ENCODE data around the gene GGACT. TPM values are rescaled to one million over a fixed set of nuclear protein-coding genes. Genes with fewer than 3 reads are reported as not detected.
"Not testable (repeated sequence)": the region's sequence is repeated elsewhere in the genome, so short reads cannot be mapped to it uniquely, and the experiment has no call there.

The GGACT gene
- 1 to 10 TPM; 4.7 to 9.9 TPM for total RNA-seq

DNA sequence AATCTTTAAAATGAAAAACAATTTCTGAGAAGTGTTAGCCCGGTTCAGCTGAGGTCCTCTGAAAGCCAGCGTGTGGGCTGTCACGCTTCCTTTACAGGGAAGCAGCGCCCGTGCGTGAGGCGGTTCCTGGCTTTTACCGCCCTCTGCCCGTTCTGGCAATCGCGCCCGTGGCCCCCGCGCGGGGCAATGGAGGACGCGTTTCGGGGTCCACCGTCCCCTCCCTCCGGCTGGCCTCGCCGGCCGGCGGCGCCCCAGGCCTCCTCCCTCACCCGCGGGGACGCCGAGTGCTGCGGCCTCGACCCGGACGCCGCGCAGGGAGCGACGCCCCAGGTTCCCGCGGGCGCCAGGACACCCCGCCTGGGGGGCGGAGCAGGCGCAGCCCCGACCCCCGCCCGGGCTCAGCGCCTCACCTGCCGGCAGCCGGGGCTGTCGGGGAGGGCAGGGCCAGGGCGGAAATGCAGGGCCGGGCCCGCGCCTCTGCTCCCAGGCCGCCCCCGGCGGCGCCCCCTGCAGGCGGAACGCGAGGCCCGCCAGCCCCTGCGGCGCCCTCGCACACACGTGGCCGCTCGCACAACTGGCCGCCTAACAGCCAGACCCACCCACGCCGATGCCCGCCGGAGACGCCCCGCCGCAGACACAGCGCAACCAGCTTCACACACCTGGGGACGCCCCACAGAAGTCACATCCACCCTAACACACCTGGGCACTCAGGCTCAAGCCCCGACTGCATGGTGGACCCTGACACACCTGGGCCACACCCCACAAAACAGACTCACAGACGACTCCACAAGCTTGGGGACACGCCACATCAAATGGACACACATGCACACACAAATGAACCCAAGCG lies at the start of gene GGACT:
Gene GGACT (minus strand): TSS at position 459 of the 847 bp plus-strand sequence. CDS start 56,198 bp downstream, outside the sequence.
- Mint-ChIP-seq H3K36me3 (ENCODE audit: low read depth) (peaks cover 17% of the 10 kb centered on the region), H3K4me3 (peak within 1 kb of the TSS; percentile 76), H3K27ac (peak within 1 kb of the TSS; percentile 96), H3K27me3 (no peaks in the 10 kb centered on the region), H3K9me3 (peaks cover 4% of the 10 kb centered on the region), H3K4me1 (peaks cover 66% of the 10 kb centered on the region)
- peak; percentile 79 for DNase-seq
- POLR2A ChIA-PET: interaction anchor here (0.6 to 0.7 kb wide), 2 partner anchors 10 to 60 kb away, joined by 3 read pairs; no protein-coding TSS in a partner anchor
- CTCF ChIA-PET: interaction anchor here (0.6 to 2.7 kb wide), 13 partner anchors 8 to 1464 kb away, joined by 3 to 11 read pairs (median 4); partner anchors contain the start of gene TMTC4

DNA sequence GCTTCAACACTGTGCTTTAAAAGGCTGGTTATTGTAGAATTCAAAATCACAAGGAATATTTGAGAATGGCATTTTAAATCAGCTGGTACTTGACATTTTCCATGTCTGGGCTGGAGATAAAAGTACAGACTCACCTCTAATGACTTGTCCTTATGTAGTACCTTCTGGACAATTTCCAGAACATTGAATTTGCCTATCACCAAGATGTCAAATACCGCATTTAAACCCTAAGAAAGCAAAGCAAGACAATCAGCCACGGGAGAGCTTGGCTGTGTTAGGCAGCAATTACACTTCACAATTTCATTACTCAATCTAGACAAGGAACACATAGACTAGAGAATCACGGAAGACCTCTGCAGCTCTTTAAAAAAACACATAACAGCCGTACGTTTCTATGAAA lies 49.2 kb upstream of the GGACT start:
- no peak for DNase-seq
- POLR2A ChIA-PET: no interaction called here
- Mint-ChIP-seq H3K27me3 (no peaks in the 10 kb centered on the region), H3K4me3 (no peak overlapping the region), H3K27ac (no peak overlapping the region), H3K9me3 (no peaks in the 10 kb centered on the region), H3K4me1 (no peaks in the 10 kb centered on the region), H3K36me3 (ENCODE audit: low read depth) (peaks cover 58% of the 10 kb centered on the region)
- CTCF ChIA-PET: no interaction called here

DNA sequence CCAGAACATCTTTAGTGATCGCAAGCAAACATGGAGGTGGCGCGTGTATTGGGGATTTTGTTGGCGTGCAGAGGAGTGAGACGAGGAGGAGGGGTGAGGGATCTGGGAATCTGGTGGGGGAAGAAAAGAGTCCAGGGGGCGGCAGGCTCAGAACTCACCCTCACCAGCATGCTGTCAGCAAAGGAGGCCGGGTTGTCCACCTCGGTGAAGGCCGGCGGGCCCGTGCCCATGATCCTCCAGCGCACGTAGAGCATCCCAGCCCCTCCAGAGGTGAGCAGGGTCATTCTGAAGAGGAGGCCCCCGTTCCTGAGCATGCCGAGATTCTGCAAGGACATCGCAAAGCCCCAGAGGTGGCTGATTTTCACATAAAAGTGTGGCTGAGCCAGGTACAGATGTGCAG lies 48.8 kb upstream of the GGACT start:
- no peaks in the 10 kb centered on the region for H3K9me3 Mint-ChIP-seq
- H3K36me3 Mint-ChIP-seq (ENCODE audit: low read depth): peaks cover 58% of the 10 kb centered on the region
- no peaks in the 10 kb centered on the region for H3K27me3 Mint-ChIP-seq
- no peak overlapping the region for H3K27ac Mint-ChIP-seq
- no peaks in the 10 kb centered on the region for H3K4me1 Mint-ChIP-seq
- CTCF ChIA-PET: no interaction called here
- POLR2A ChIA-PET: no interaction called here
- H3K4me3 Mint-ChIP-seq: no peak overlapping the region
- DNase-seq: no peak

DNA sequence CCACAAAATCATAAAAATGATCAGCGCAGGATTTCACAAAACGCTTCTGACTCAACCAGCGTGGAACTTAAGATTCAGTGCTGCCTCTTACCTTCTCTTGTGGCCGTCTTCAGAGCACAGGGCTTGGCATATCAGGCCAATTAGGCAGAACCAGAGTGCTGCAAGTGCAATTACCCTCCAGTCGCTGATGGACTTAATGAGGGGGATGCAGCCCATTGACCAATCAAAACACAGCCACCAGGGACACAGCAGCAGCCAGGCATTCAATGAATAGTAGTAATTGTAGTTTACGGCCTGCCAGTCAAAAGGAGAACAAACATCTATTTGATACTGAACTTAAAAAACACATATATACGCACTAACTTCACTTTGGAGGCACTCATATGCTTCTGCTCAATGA lies 47.9 kb upstream of the GGACT start:
- no peak overlapping the region for H3K27ac Mint-ChIP-seq
- no peaks in the 10 kb centered on the region for H3K9me3 Mint-ChIP-seq
- ChIA-PET POLR2A (no interaction called here), CTCF (no interaction called here)
- no peak overlapping the region for H3K4me3 Mint-ChIP-seq
- DNase-seq: no peak
- peaks cover 56% of the 10 kb centered on the region for H3K36me3 Mint-ChIP-seq (ENCODE audit: low read depth)
- no peaks in the 10 kb centered on the region for H3K4me1 Mint-ChIP-seq
- no peaks in the 10 kb centered on the region for H3K27me3 Mint-ChIP-seq

DNA sequence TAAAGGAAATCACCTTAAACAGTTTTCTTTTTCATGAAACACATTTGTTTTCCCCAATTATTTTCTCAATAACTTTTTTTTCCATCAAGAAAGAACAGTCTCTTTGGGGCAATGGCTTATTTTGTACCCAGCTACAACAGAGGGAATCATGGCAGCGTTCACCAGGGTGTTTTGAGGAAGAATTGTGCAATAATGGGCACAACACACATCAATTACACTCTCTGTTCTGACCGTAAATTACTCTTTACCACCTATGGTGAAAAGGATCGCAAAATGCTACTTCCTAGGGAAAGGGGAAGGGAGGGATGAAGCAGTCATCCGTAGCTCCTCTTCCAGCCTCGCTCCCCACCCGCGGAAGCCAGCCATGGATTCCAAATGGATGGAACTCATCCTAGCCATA lies 47.4 kb upstream of the GGACT start:
- ChIA-PET CTCF (no interaction called here), POLR2A (no interaction called here)
- Mint-ChIP-seq H3K4me1 (no peaks in the 10 kb centered on the region), H3K36me3 (ENCODE audit: low read depth) (peaks cover 53% of the 10 kb centered on the region), H3K9me3 (no peaks in the 10 kb centered on the region), H3K27ac (no peak overlapping the region), H3K27me3 (no peaks in the 10 kb centered on the region), H3K4me3 (no peak overlapping the region)
- no peak for DNase-seq

DNA sequence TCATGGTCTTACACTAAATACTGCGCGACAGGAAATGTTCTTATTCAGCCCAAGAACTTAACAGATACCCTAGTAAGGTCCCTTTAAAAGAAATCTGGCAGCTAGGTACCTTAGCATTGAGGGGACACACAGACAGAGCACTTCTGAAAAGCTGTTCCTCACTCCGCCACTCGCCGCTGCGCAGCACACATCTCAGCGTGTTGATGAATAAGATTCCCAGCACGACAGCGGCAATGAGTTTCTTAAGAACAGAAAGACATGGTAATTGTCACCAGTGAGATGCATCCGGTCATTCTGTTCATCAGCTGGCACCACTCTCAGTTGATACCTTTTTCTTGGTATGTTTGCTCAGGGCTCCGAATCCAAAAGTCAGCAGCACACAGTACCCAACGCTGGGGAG lies 46.1 kb upstream of the GGACT start:
- Mint-ChIP-seq H3K4me1 (peaks cover under 1% of the 10 kb centered on the region), H3K27me3 (no peaks in the 10 kb centered on the region), H3K36me3 (ENCODE audit: low read depth) (peaks cover 55% of the 10 kb centered on the region), H3K4me3 (no peak overlapping the region), H3K9me3 (no peaks in the 10 kb centered on the region), H3K27ac (no peak overlapping the region)
- no peak for DNase-seq
- ChIA-PET CTCF (no interaction called here), POLR2A (no interaction called here)

DNA sequence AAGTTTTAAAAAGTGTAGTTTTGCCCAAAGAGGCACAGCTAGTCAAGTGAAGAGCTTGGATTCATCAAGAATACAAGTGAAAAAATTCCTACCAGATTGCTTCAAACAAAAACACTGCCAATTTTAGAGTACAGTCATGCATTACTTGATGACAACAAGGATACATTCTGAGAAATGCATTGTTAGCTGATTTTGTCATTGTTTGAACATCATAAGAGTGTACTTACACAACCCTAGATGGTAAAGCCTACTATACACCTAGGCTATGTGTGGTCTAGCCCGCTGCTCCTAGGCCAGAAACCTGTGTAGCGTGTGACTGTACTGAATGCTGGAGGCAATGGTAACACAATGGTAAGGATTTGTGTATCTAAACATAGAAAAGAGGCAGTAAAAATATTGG lies 44.9 kb upstream of the GGACT start:
- no peak overlapping the region for H3K27ac Mint-ChIP-seq
- H3K36me3 Mint-ChIP-seq (ENCODE audit: low read depth): peaks cover 59% of the 10 kb centered on the region
- ChIA-PET POLR2A (no interaction called here), CTCF (interaction anchor here (1.5 kb wide), 1 partner anchor 10 kb away, joined by 4 read pairs; no protein-coding TSS in a partner anchor)
- H3K9me3 Mint-ChIP-seq: no peaks in the 10 kb centered on the region
- no peak overlapping the region for H3K4me3 Mint-ChIP-seq
- H3K4me1 Mint-ChIP-seq: peaks cover 2% of the 10 kb centered on the region
- no peaks in the 10 kb centered on the region for H3K27me3 Mint-ChIP-seq
- DNase-seq: no peak

DNA sequence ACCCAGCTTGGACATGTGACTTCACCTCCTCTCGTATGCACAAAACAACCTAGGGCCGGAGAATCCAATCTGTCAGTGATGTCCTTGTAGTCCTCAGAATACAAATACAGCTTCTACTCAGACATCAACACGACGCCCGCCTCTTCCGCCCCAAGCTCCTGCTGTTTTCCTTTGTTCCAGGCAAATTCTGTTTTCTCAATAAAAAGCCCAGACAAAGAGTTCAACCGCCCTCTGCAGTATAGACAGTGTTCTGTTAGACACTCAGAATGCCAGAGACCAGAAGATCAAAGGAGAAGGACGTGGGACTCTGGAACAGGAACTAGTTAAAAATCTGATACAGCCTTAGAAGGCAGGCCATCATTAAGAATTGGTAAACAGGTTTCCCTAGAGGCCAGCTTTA lies 42.0 kb upstream of the GGACT start:
- POLR2A ChIA-PET: no interaction called here
- no peak overlapping the region for H3K4me3 Mint-ChIP-seq
- H3K27me3 Mint-ChIP-seq: no peaks in the 10 kb centered on the region
- no peaks in the 10 kb centered on the region for H3K9me3 Mint-ChIP-seq
- H3K27ac Mint-ChIP-seq: no peak overlapping the region
- peaks cover 62% of the 10 kb centered on the region for H3K36me3 Mint-ChIP-seq (ENCODE audit: low read depth)
- DNase-seq: no peak
- peaks cover 4% of the 10 kb centered on the region for H3K4me1 Mint-ChIP-seq
- CTCF ChIA-PET: interaction anchor here (0.7 to 1.3 kb wide), 2 partner anchors 20 to 44 kb away, joined by 3 read pairs; partner anchors contain the start of gene TMTC4

DNA sequence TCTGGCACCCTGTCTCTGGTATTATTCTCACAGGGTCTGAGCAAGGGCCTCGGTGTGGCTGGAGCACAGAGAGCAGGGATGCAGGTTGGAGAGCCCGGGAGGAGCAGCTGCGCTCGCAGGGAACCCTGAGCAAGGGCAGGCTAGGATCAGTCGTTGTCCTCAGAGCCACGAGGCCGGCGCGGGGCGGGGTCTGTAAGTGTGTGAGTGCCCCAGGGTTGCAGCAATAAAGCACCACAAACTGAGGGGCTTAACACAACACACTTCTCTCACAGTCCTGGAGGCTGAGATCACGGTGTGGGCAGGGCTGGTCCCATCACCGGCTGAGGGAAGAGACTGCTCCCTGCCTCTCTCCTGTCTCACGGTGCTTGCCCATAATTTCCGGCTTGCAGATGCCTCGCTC lies 38.5 kb upstream of the GGACT start:
- H3K4me3 Mint-ChIP-seq: no peak overlapping the region
- H3K27me3 Mint-ChIP-seq: no peaks in the 10 kb centered on the region
- DNase-seq: no peak
- CTCF ChIA-PET: no interaction called here
- H3K9me3 Mint-ChIP-seq: peaks cover 4% of the 10 kb centered on the region
- no peak overlapping the region for H3K27ac Mint-ChIP-seq
- POLR2A ChIA-PET: no interaction called here
- H3K36me3 Mint-ChIP-seq (ENCODE audit: low read depth): peaks cover 72% of the 10 kb centered on the region
- H3K4me1 Mint-ChIP-seq: peaks cover 4% of the 10 kb centered on the region

DNA sequence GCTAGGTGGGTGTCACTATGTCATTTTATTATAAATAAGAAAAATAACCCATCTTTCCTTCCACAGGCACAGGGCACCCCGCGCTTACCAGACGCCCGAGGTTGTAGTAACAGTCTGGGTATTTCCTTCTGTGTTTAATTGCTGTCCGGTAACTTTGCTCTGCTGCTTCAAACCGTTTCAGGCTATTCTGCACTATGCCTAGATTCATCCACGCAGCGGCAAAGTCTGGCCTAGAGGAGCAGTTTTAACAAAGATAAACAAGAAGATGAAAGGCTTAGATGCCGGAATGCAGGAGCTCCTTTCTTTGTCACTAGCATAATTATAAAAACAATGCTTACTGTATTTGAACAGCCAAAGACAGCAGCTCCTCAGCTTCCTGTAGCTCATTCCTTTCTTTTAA lies 36.9 kb upstream of the GGACT start:
- CTCF ChIA-PET: interaction anchor here (0.9 to 1.4 kb wide), 3 partner anchors 14 to 53 kb away, joined by 3 to 4 read pairs (median 3); no protein-coding TSS in a partner anchor
- POLR2A ChIA-PET: no interaction called here
- Mint-ChIP-seq H3K4me1 (peaks cover 7% of the 10 kb centered on the region), H3K36me3 (ENCODE audit: low read depth) (peaks cover 78% of the 10 kb centered on the region), H3K9me3 (peaks cover 7% of the 10 kb centered on the region), H3K27ac (no peak overlapping the region), H3K4me3 (no peak overlapping the region), H3K27me3 (no peaks in the 10 kb centered on the region)
- DNase-seq: no peak

DNA sequence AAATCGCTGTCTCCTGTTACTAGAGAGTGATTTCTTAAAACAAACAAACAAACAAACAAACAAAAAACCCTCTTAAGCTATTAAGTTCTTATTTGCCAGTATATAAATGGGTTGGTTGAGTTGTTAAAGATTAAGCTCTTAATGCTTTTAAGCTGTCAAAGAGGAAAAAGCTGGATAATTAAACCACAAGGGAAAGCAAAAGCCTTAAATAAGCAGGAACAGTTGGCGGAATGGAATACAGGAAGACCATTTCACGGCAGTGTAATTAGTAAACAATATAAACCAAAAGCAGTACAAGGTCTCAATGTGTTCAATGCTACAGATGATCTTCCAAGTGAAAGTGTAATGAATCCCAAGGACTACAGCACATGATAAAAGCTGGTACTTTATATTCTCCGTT lies 32.2 kb upstream of the GGACT start:
- Mint-ChIP-seq H3K27ac (no peak overlapping the region), H3K36me3 (ENCODE audit: low read depth) (peaks cover 57% of the 10 kb centered on the region), H3K9me3 (peaks cover 10% of the 10 kb centered on the region), H3K4me3 (no peak overlapping the region), H3K4me1 (peaks cover 10% of the 10 kb centered on the region), H3K27me3 (no peaks in the 10 kb centered on the region)
- no peak for DNase-seq
- ChIA-PET CTCF (interaction anchor here (0.5 kb wide), 1 partner anchor 1722 kb away, joined by 3 read pairs; no protein-coding TSS in a partner anchor), POLR2A (no interaction called here)

DNA sequence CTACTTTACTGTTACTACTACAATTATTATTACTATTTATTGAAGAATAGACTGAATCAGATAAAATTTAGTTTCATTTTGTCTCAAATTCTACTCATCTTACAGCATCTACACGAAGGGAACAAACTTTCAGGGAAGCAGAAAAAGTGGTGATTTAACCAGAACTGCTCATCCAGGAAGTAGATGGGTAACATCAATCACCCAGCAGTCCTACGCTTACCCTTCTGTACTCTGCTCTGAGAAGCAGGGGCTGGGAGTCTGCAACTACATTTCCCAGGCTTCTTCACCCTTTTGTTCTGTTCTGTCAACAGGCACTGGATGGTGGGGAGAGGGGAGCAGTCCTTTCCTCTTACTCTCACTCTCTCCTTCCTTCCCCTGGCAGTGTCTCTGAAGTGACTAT lies 31.4 kb upstream of the GGACT start:
- no peak overlapping the region for H3K27ac Mint-ChIP-seq
- H3K4me1 Mint-ChIP-seq: peaks cover 10% of the 10 kb centered on the region
- H3K4me3 Mint-ChIP-seq: no peak overlapping the region
- H3K9me3 Mint-ChIP-seq: peaks cover 10% of the 10 kb centered on the region
- no peaks in the 10 kb centered on the region for H3K27me3 Mint-ChIP-seq
- no peak for DNase-seq
- POLR2A ChIA-PET: no interaction called here
- peaks cover 49% of the 10 kb centered on the region for H3K36me3 Mint-ChIP-seq (ENCODE audit: low read depth)
- CTCF ChIA-PET: no interaction called here

DNA sequence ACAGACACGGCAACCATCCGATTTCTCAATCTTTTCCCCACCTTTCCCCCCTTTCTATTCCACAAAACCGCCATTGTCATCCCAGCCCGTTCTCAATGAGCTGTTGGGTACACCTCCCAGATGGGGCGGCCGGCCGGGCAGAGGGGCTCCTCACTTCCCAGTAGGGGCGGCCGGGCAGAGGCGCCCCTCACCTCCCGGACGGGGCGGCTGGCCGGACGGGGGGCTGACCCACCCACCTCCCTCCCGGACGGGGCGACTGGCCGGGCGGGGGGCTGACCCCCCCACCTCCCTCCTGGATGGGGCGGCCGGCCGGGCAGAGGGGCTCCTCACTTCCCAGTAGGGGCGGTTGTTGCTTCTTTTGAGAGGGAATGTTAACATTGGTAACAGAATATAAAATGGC lies 30.3 kb upstream of the GGACT start:
- peaks cover 40% of the 10 kb centered on the region for H3K36me3 Mint-ChIP-seq (ENCODE audit: low read depth)
- H3K4me3 Mint-ChIP-seq, DNase-seq, CTCF ChIA-PET, H3K9me3 Mint-ChIP-seq, POLR2A ChIA-PET, H3K27me3 Mint-ChIP-seq, H3K27ac Mint-ChIP-seq, H3K4me1 Mint-ChIP-seq: not testable (repeated sequence)

DNA sequence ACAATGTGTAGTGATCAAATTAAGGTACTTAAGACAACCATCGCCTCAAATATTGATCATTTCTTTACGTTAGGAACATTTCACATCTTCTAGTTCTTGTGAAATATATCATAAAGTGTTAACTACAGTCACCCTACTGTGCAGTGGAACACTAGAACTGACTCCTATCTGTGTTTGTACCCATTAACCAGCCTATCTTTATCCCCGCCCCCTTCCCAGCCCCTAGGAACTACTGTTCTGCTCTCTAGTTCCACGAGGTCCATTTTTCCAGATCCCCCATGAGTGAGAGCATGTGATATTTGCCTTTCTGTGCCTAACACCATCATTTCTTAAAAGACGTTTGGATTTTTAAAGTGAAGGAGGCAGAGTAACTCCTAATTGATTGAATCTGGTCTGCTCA lies 24.4 kb upstream of the GGACT start:
- H3K4me3 Mint-ChIP-seq: no peak overlapping the region
- DNase-seq: no peak
- H3K27me3 Mint-ChIP-seq: no peaks in the 10 kb centered on the region
- H3K4me1 Mint-ChIP-seq: peaks cover 23% of the 10 kb centered on the region
- peaks cover 36% of the 10 kb centered on the region for H3K36me3 Mint-ChIP-seq (ENCODE audit: low read depth)
- H3K27ac Mint-ChIP-seq: no peak overlapping the region
- ChIA-PET POLR2A (no interaction called here), CTCF (no interaction called here)
- peaks cover 2% of the 10 kb centered on the region for H3K9me3 Mint-ChIP-seq
